DMS 273 (cell line): Measurements from ENCODE around the gene LRBA.

Experiments
- DNase-seq: peaks from one replicate; lab custom pipeline; 2025; ENCODE audit not compliant: unreplicated experiment; lab: John Stamatoyannopoulos, UW

LRBA gene

GRCh38 chr4:150310159-150310895, 704.8 kb downstream of the LRBA start:
- no peak for DNase-seq

DNA sequence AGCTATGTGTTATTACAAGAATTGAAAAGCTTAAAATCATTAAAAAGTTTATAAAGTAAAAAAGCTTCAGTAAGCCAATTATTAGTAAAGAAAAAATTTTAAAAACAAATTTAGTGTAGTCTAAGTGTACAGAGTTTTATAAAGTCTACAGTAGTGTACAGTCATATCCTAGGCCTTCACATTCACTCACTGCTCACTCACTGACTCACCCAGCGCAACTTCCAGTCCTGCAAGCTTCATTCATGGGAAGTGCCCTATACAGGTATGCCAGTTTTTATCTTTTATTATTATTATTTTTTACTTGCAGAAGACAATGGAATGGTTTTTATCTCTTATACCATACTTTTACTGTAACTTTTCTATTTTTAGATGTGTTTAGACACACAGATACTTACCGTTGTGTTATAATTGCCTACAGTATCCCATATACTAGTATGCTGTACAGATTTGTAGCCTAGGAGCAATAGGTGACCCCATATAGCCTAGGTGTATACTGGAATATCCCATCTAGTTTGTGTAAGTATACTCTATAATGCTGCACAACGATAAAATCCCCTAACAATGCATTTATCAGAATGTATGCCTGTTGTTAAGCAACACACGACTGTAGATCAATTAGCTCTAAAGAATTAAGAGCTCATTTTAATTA, 706.1 kb downstream of the LRBA start:
- DNase-seq, result no peak

- no peak for DNase-seq
These were observed 708.4 kb downstream of the LRBA start for GRCh38 chr4:150306719-150307118.

DNA sequence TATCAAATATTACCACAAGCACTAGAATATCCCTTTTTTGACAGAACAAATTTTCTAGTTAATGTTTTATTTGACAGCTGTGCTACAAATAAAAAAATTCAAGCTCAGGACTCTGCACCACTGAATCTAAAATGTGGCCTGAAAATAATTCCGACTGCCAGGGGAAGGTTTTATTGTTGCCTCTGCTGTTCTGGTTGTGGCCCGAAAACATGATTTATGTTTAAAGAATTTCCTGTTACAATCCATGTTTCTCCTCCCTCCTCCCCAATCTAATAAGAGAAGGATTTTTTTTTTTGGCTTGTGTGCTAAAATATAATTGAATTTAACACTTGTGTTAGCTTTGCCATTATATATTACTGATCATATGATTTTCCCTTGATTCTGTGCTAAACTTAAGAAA, 709.1 kb downstream of the LRBA start:
- DNase-seq, result no peak

- no peak for DNase-seq
These were observed 712.5 kb downstream of the LRBA start for GRCh38 chr4:150302553-150302952.

- DNase-seq, result no peak
These were observed 715.3 kb downstream of the LRBA start for GRCh38 chr4:150299816-150300215.

GRCh38 chr4:150297861-150298474, 717.1 kb downstream of the LRBA start:
- peak; percentile 72 for DNase-seq

DNA sequence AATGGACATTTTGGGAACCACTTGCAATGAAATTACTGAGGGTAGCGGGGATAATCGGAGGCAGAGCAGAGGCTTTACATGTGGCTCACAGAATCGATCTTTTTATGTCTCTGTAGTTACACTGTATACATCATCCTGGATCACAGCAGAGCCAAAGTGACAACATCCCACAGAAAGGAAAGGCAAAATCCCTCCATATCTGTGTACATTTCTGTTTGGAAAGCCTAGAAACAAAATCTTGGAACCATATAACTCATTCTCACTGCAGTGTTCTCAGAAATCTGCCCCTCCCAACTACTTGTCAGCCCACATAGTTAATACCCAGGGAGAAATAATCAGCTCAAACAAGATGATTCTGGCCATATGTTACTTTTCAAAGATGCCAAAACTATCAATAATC, 725.2 kb downstream of the LRBA start:
- DNase-seq, result no peak

GRCh38 chr4:150289198-150289597, 725.9 kb downstream of the LRBA start:
- no peak for DNase-seq

- DNase-seq, result no peak
These were observed 728.4 kb downstream of the LRBA start for GRCh38 chr4:150286656-150287055.

DNA sequence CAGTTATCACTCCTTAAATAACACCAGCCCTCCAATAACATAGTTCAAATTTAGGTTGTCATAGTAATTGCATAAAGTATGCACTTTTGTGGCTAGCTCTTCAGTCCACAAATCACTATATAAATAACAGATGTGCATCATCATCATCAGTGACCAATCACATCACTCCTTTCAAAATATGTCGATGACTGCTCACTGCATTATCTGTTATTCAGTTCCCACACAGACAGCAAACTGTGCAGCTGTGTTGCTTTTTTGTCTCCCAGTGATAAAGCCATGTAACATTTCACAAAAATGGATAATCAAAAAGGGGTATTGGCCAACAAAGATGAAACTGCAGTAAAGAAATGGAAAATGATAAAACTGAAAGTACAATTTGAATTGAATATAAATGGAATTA, 731.4 kb downstream of the LRBA start:
- no peak for DNase-seq

- DNase-seq, result no peak
These were observed 734.1 kb downstream of the LRBA start for GRCh38 chr4:150280975-150281374.

- DNase-seq, result peak; percentile 2
These were observed 734.8 kb downstream of the LRBA start for GRCh38 chr4:150280081-150280895.

DNA sequence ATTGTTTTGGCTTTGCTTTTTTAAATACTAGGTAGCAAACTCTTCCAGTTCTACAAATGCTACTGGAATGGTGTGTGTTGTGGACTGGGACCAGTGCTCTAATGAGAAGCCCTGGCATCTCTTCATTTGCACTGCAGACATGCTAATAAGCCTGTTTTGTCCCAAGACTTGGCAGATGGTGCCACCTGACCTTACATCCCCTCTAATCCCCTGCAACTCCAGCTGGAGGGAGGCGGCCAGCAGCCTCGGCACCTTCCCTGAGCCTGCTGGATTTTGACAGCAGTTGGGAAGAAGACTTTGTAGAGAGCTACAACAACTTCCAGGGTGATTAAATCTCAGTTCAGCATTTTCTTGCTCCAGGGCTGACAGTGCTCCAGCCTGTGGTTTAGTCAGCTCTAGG, 736.9 kb downstream of the LRBA start:
- peak; percentile 75 for DNase-seq

DNA sequence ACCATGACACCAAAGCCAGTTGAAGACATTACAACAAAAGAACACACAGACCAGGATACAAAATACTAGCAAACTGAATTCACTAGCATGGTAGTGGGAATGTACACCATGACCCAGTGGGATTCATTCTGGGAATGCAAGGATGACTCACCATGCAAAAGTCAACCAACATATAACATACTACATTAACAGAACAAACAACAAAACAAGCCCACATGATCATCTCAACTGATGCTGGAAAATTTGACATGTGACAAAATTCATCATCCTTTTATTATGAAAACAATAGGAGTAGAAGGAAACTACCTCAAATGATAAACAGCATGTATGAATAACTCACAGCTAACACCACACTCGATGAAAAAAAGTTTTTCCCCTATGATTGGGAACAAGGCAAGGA, 746.6 kb downstream of the LRBA start:
- DNase-seq, result no peak

DNA sequence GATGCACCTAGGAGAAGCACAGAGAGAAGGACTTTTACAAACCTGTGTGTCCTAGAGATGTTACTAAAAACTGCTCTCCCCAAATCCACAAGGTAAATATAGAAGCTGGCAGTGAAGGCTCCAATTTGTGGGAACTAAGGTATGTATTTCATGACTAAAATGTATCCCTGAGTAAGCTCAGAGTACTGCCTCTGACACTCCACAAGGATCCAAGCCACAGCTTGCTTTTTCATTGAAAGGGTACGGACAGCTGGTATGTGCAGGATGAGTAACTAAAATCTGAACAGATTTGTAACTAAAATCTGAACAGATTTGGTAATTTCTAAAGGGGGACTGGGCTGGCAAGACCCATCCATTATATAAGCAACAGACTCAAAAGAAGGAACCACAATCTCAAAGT, 749.3 kb downstream of the LRBA start:
- DNase-seq, result no peak

- DNase-seq, result no peak
These were observed 750.4 kb downstream of the LRBA start for GRCh38 chr4:150264595-150265161.

DNA sequence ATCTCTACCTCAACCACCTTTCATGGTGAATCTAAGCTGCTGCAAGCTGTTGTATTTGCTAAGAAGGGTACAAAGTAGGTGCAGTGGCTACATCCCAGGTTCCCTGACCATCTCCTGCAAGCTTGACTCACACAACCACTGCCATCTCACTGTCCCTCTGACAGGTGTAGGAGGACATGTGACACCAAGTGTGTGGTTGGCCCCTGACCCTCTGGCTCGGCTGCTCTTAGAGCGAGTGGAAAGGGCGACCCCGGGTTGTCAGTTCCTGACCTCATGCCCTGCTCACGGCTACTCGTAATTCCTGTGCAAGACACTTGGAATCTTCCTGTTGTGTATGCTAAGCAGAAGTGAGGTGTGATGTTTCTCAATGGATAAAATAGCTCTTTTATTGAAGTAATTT, 752.5 kb downstream of the LRBA start:
- DNase-seq, result no peak

DNA sequence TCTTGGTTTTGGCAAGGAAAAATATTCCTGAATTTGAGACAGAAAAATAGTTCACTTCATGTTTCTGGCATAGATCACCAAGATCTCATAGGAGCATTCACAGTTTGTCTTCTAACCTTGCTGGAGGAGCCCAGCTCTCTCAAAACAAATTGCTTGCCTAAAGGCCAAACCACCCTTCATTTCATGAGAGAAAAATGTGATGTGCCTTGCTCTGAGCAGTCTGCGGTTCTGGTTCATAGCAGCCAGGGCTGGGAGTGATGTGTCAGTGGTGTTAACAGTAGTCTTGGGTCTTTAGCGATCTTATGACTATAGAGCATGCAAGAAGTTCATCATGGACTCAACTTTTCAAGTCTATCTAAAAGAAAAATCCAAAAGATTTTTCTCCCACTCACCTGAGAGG, 753.5 kb downstream of the LRBA start:
- DNase-seq, result no peak

- no peak for DNase-seq
These were observed 755.1 kb downstream of the LRBA start for GRCh38 chr4:150259861-150260567.

GRCh38 chr4:150258569-150258968, 756.5 kb downstream of the LRBA start:
- DNase-seq, result no peak
